H1 (cell line): ENCODE data around the gene WNT7A. TPM values are rescaled to one million over a fixed set of nuclear protein-coding genes. Genes with fewer than 3 reads are reported as not detected.

Experiments used
- CTCF ChIA-PET: fragments of 300-600 bp; sonication (Branson Sonifier 250); formaldehyde crosslinking; loops from one replicate; lab custom pipeline; 2021; ENCODE audit not compliant: partially characterized antibody; lab: Charles Lee
- POLR2A ChIA-PET: fragments of 300-600 bp; sonication (Branson Sonifier 250); formaldehyde crosslinking; loops from one replicate; lab custom pipeline; 2021; ENCODE audit warnings: inconsistent platforms; ENCODE audit not compliant: partially characterized antibody; lab: Charles Lee
- DNase-seq, 2 experiments: peaks; one replicate each; pipeline versions ENCODE4 v3.0.0 to v3.0.0-alpha.2; 2010 to 2022; ENCODE audit warnings: low spot score in 2 of 2, low read depth in 1 of 2, mixed read lengths in 1 of 2
- FAIRE-seq: peaks from 2 replicates; lab custom pipeline; 2011; peaks lifted over from hg19 to GRCh38; lab: Jason Lieb, UNC
- H2AFZ ChIP-seq: 2 replicates; pipeline ENCODE4 v1.8.1; 2012; ENCODE audit warnings: low read length, inconsistent platforms
- H2AK5ac ChIP-seq: 2 replicates; pipeline ENCODE4 v1.6.1; 2013; ENCODE audit warnings: low read depth, low read length
- H2BK120ac ChIP-seq: replicated peaks from 2 replicates; pipeline ENCODE3; 2013; ENCODE audit warnings: low read depth, low read length, inconsistent platforms
- H2BK12ac ChIP-seq: 2 replicates; pipeline ENCODE4 v1.6.1; 2013; ENCODE audit warnings: low read depth, low read length
- H2BK15ac ChIP-seq: 2 replicates; pipeline ENCODE4 v1.6.1; 2013; ENCODE audit warnings: low read length
- H2BK20ac ChIP-seq: 2 replicates; pipeline ENCODE4 v1.6.1; 2013; ENCODE audit warnings: low read length
- H2BK5ac ChIP-seq: 2 replicates; pipeline ENCODE4 v1.6.1; 2013; ENCODE audit warnings: low read depth, low read length
- H3K14ac ChIP-seq: 2 replicates; pipeline ENCODE4 v1.6.1; 2013; ENCODE audit warnings: inconsistent platforms; ENCODE audit not compliant: insufficient read length
- H3K18ac ChIP-seq: 2 replicates; pipeline ENCODE4 v1.6.1; 2013; ENCODE audit warnings: low read length; ENCODE audit errors: extremely low read depth
- H3K23ac ChIP-seq: 2 replicates; pipeline ENCODE4 v1.6.1; 2013; ENCODE audit warnings: inconsistent platforms; ENCODE audit not compliant: insufficient read length
- H3K23me2 ChIP-seq: 2 replicates; pipeline ENCODE4 v1.6.1; 2013; ENCODE audit warnings: low read depth, low read length
- H3K27ac ChIP-seq: 2 replicates; pipeline ENCODE4 v1.6.1; 2011; ENCODE audit warnings: low read depth, low read length, inconsistent platforms
- H3K27me3 ChIP-seq, 4 experiments: replicated peaks in 1 of 4; 1 replicate in 1 of 4; 2 replicates in 3 of 4; pipeline versions ENCODE4 v1.6.1 to v1.8.1; 2011 to 2013; ENCODE audit warnings: low read length in 3 of 4, mild to moderate bottlenecking in 3 of 4, inconsistent platforms in 2 of 4, mixed read lengths in 2 of 4, moderate library complexity in 1 of 4; ENCODE audit not compliant: control insufficient read depth in 3 of 4, insufficient read depth in 3 of 4; ENCODE audit errors: extremely low read depth in 1 of 4
- H3K36me3 ChIP-seq, 4 experiments: 2 replicates each; pipeline versions ENCODE4 v1.6.1 to v1.8.1; 2011 to 2013; ENCODE audit warnings: mild to moderate bottlenecking in 4 of 4, low read length in 3 of 4, moderate library complexity in 2 of 4, control low read depth in 1 of 4, inconsistent platforms in 1 of 4; ENCODE audit not compliant: insufficient read depth in 4 of 4, control insufficient read depth in 2 of 4
- H3K4ac ChIP-seq: replicated peaks from 2 replicates; pipeline ENCODE3; 2013; ENCODE audit warnings: low read length, low read depth, mixed read lengths, inconsistent platforms; ENCODE audit not compliant: insufficient read length
- H3K4me1 ChIP-seq, 4 experiments: replicated peaks in 1 of 4; 1 replicate in 1 of 4; 2 replicates in 3 of 4; pipeline versions ENCODE4 v1.6.1 to v1.8.1; 2011 to 2013; ENCODE audit warnings: low read length in 3 of 4, inconsistent platforms in 2 of 4, mixed read lengths in 1 of 4; ENCODE audit not compliant: insufficient read depth in 4 of 4, control insufficient read depth in 3 of 4
- H3K4me2 ChIP-seq, 2 experiments: 2 replicates each; pipeline versions ENCODE4 v1.6.1 to v1.8.1; 2011 to 2013; ENCODE audit warnings: low read depth in 2 of 2, low read length in 2 of 2, control low read depth in 1 of 2, inconsistent platforms in 1 of 2, mild to moderate bottlenecking in 1 of 2; ENCODE audit not compliant: insufficient read depth in 1 of 2
- H3K4me3 ChIP-seq, 4 experiments: fragments of 200-600, 300-600 bp in 1 of 4; sonication (generic), shearing (Covaris generic), sonication (Bioruptor Twin) in 1 of 4; 2 replicates each; pipeline versions ENCODE4 v1.5.1 to v1.8.1; 2011 to 2016; ENCODE audit warnings: low read length in 4 of 4, low read depth in 3 of 4, control low read depth in 2 of 4, inconsistent platforms in 2 of 4, mild to moderate bottlenecking in 2 of 4, mixed read lengths in 1 of 4, moderate library complexity in 1 of 4; ENCODE audit not compliant: insufficient read depth in 2 of 4; ENCODE audit errors: extremely low read depth in 1 of 4
- H3K56ac ChIP-seq: replicated peaks from 2 replicates; pipeline ENCODE3; 2013; ENCODE audit warnings: low read depth, mild to moderate bottlenecking, mixed read lengths, low read length, inconsistent platforms; ENCODE audit not compliant: insufficient read length
- H3K79me1 ChIP-seq: 2 replicates; pipeline ENCODE4 v1.6.1; 2013; ENCODE audit warnings: low read depth, low read length, control low read depth
- H3K79me2 ChIP-seq, 2 experiments: 2 replicates each; pipeline versions ENCODE4 v1.6.1 to v1.8.1; 2012 to 2013; ENCODE audit warnings: low read length in 2 of 2, mild to moderate bottlenecking in 2 of 2, inconsistent platforms in 1 of 2; ENCODE audit not compliant: insufficient read depth in 2 of 2, control insufficient read depth in 1 of 2
- H3K9ac ChIP-seq, 4 experiments: replicated peaks in 1 of 4; 1 replicate in 1 of 4; 2 replicates in 3 of 4; pipeline versions ENCODE4 v1.6.1 to v1.8.1; 2011 to 2013; ENCODE audit warnings: low read depth in 3 of 4, low read length in 3 of 4, control low read depth in 2 of 4, mild to moderate bottlenecking in 2 of 4, moderate library complexity in 2 of 4, inconsistent platforms in 1 of 4; ENCODE audit errors: extremely low read depth in 1 of 4
- H3K9me3 ChIP-seq, 2 experiments: 2 replicates each; pipeline versions ENCODE4 v1.6.1 to v1.8.1; 2012 to 2013; ENCODE audit warnings: mild to moderate bottlenecking in 2 of 2, moderate library complexity in 2 of 2, control low read depth in 1 of 2, inconsistent platforms in 1 of 2, low read depth in 1 of 2, low read length in 1 of 2, mixed read lengths in 1 of 2; ENCODE audit not compliant: insufficient read depth in 2 of 2
- H4K20me1 ChIP-seq, 2 experiments: replicated peaks in 1 of 2; 2 replicates each; pipeline versions ENCODE3 to v1.8.1; 2011 to 2013; ENCODE audit warnings: inconsistent platforms in 2 of 2, low read length in 2 of 2, mild to moderate bottlenecking in 1 of 2; ENCODE audit not compliant: insufficient read depth in 2 of 2, control insufficient read depth in 1 of 2
- H4K5ac ChIP-seq: 2 replicates; pipeline ENCODE4 v1.6.1; 2013; ENCODE audit warnings: low read length, low read depth, mixed read lengths, inconsistent platforms; ENCODE audit not compliant: insufficient read length
- H4K8ac ChIP-seq: 2 replicates; pipeline ENCODE4 v1.8.0; 2013; ENCODE audit warnings: mild to moderate bottlenecking, moderate library complexity, low read length, inconsistent platforms; ENCODE audit not compliant: insufficient read depth; ENCODE audit errors: extremely low read depth
- H4K91ac ChIP-seq: replicated peaks from 2 replicates; pipeline ENCODE3; 2013; ENCODE audit warnings: low read length, mixed read lengths, inconsistent platforms; ENCODE audit not compliant: insufficient read length
- CBX5 ChIP-seq: fragments of 300-800, 300-1000 bp; sonication (generic); IDR thresholded peaks from 2 replicates; pipeline ENCODE4 v1.7.1; 2016; ENCODE audit warnings: antibody characterized with exemption, low read length, low read depth
- CEBPB ChIP-seq: IDR thresholded peaks from 2 replicates; pipeline ENCODE4 v1.6.1; 2012; ENCODE audit warnings: low read depth, low read length
- CTBP2 ChIP-seq: IDR thresholded peaks from 2 replicates; pipeline ENCODE4 v1.7.0; 2011; ENCODE audit warnings: borderline replicate concordance, mild to moderate bottlenecking, moderate library complexity, mixed read lengths, low read length; ENCODE audit not compliant: insufficient read depth, insufficient read length
- EGR1 ChIP-seq: IDR thresholded peaks from 2 replicates; pipeline ENCODE4 v1.6.1; 2011; ENCODE audit warnings: low read depth, low read length, borderline replicate concordance
- FOSL1 ChIP-seq: IDR thresholded peaks from 2 replicates; pipeline ENCODE4 v1.6.1; 2011; ENCODE audit warnings: mild to moderate bottlenecking, low read depth, low read length, moderate library complexity; ENCODE audit not compliant: insufficient read depth
- JUN ChIP-seq: IDR thresholded peaks from 2 replicates; pipeline ENCODE4 v1.6.1; 2011; ENCODE audit warnings: low read depth, mild to moderate bottlenecking, improper control_type of control experiment, low read length
- KDM4A ChIP-seq: IDR thresholded peaks from one replicate; pipeline ENCODE4 v1.7.1; 2012; ENCODE audit warnings: low read depth, mild to moderate bottlenecking, moderate library complexity, low read length, inconsistent platforms; ENCODE audit not compliant: severe bottlenecking
- POLR2AphosphoS5 ChIP-seq: IDR thresholded peaks from 2 replicates; pipeline ENCODE4 v1.6.1; 2011; ENCODE audit warnings: low read depth, low read length
- RNF2 ChIP-seq: fragments of 200-900, 300-1000 bp; sonication (generic); IDR thresholded peaks from 2 replicates; pipeline ENCODE4 v1.7.1; 2016; ENCODE audit warnings: borderline replicate concordance, low read depth, mild to moderate bottlenecking, antibody characterized with exemption, low read length; ENCODE audit not compliant: poor library complexity, severe bottlenecking; ENCODE audit errors: missing control alignments
- WGBS, 2 experiments: shearing (Covaris generic) in 1 of 2; methylation state at CpG; one replicate each; pipeline versions ENCODE4 v1.1.6 to v1.1.7; 2013 to 2015; ENCODE audit warnings: low lambda C conversion rate in 2 of 2, mixed read lengths in 2 of 2, inconsistent platforms in 1 of 2, low coverage in 1 of 2, missing lambda C conversion rate in 1 of 2; ENCODE audit not compliant: insufficient replicate concordance in 2 of 2, insufficient coverage in 1 of 2, insufficient read length in 1 of 2; ENCODE audit errors: extremely low coverage in 1 of 2, missing lambda C conversion rate in 1 of 2; 5-methylcytosine and 5-hydroxymethylcytosine counted together
- polyA plus RNA-seq, 7 experiments: library from polyadenylated mRNA; depleted of rRNA in 3 of 7; stranded (reverse) in 5 of 7; unstranded in 2 of 7; fragments of >200 nt in 5 of 7; fragments of 200-250 nt in 2 of 7; gene quantifications; 1 replicate in 5 of 7; 2 replicates in 1 of 7; 4 replicates in 1 of 7; pipeline versions ENCODE4 v1.2.1 to v1.2.3, GENCODE V29; 2011 to 2013; ENCODE audit warnings: missing spikeins in 2 of 7, mixed read lengths in 2 of 7
- total RNA-seq: library from RNA; stranded (reverse); fragmentation: NEBNext Ultra II Directional; extraction: Animal tissue kit (Norgen Biotek cat#: 25700); gene quantifications from 2 replicates; pipeline ENCODE4 v1.2.1, GENCODE V29; 2021

Gene WNT7A
- total and polyA plus RNA-seq, 2 of the 8 experiments (the other 6 are each of a cell fraction or from before 2014, with no cell fraction given): 0.02 TPM; not detected in 1

GRCh38 chr3:13844911-13845310 is 35.0 kb downstream of the WNT7A start:
- Histone ChIP-seq H3K4me1 (peaks cover 0 to 6% (median 0%) of the 10 kb centered on the region in 4 experiments; a peak in 1 of 7 replicates), H4K91ac (no peak overlapping the region), H3K14ac (no peak overlapping the region), H2BK12ac (no peak overlapping the region), H2BK120ac (no peak overlapping the region), H3K27ac (no peak overlapping the region), H3K4me2 (no peak overlapping the region), H4K5ac (no peak overlapping the region), H3K4me3 (no peak overlapping the region), H3K9ac (no peak overlapping the region), H4K20me1 (no peaks in the 10 kb centered on the region), H3K18ac (no peak overlapping the region), H3K23ac (no peak overlapping the region), H4K8ac (no peak overlapping the region), H2BK5ac (no peak overlapping the region), H2AK5ac (no peak overlapping the region), H2BK20ac (no peak overlapping the region), H3K79me2 (no peaks in the 10 kb centered on the region), H3K56ac (no peak overlapping the region), H2AFZ (no peak overlapping the region), H3K79me1 (no peaks in the 10 kb centered on the region), H3K23me2 (peaks cover 2% of the 10 kb centered on the region; the same call in 1 of the 2 replicates), H3K9me3 (no peaks in the 10 kb centered on the region), H3K4ac (no peak overlapping the region), H3K36me3 (no peaks in the 10 kb centered on the region), H3K27me3 (no peaks in the 10 kb centered on the region), H2BK15ac (no peak overlapping the region)
- DNase-seq (no peak), FAIRE-seq (no peak)
- TF ChIP-seq CEBPB (no peak), CTBP2 (no peak), RNF2 (no peak), KDM4A (no peak), EGR1 (no peak), JUN (no peak), POLR2AphosphoS5 (no peak), CBX5 (no peak), FOSL1 (no peak)
- ChIA-PET POLR2A (no interaction called here), CTCF (interaction anchor here (0.6 to 1.3 kb wide), 4 partner anchors 53 to 187 kb away, joined by 3 to 4 read pairs (median 3); no protein-coding TSS in a partner anchor)
- 91% methylated on average over 8 of the region's 10 CpGs; no CpG with 5 or more reads in 1 of the 2 experiments for WGBS, 2 experiments
